Measurements from ENCODE around the gene BTNL2. TPM values are rescaled to one million over a fixed set of nuclear protein-coding genes. Genes with fewer than 3 reads are reported as not detected.

Gene BTNL2
- total RNA-seq, 3 donors from 2014 or later (not counting 1 experiment from before 2014, with no cell fraction given), result not detected

GRCh38 chr6:32371803-32372202 lies 35.2 kb downstream of the BTNL2 start, which contains the start of gene TSBP1:
TSS of gene TSBP1 (minus strand) at chr6:32371903. CDS start at chr6:32371706, 197 bp downstream.
- Histone ChIP-seq H3K27me3 (ENCODE audit: control insufficient read depth, insufficient read depth, low read length) (peaks cover 7% of the 10 kb centered on the region), H3K4me3 (ENCODE audit: low read length) (no peak within 1 kb of the TSS), H3K4me1 (ENCODE audit: control insufficient read depth, insufficient read depth, low read length) (no peaks in the 10 kb centered on the region), H3K27ac (ENCODE audit: low read length) (no peak within 1 kb of the TSS), H3K36me3 (ENCODE audit: control insufficient read depth, insufficient read depth, low read length) (no peaks in the 10 kb centered on the region), H3K9me3 (ENCODE audit: control insufficient read depth, insufficient read depth, low read length) (no peaks in the 10 kb centered on the region)
- intact Hi-C loops (cut with micrococcal nuclease), result no loop called here
- DNase-seq (no peak), ATAC-seq (no peak)
- H3K36me3 Mint-ChIP-seq, result no peaks in the 10 kb centered on the region
- H3K9me3 Mint-ChIP-seq, result no peaks in the 10 kb centered on the region
- H3K4me1 Mint-ChIP-seq, result no peaks in the 10 kb centered on the region
- peaks cover 17 to 22% of the 10 kb centered on the region in 2 donors for H3K27me3 Mint-ChIP-seq (ENCODE audit: low read depth in 2 of 2)
- no peak for TF ChIP-seq CTCF (IDR thresholded peaks at IDR 0.05)
- no peak within 1 kb of the TSS for H3K27ac Mint-ChIP-seq
- H3K4me3 Mint-ChIP-seq, result no peak within 1 kb of the TSS

- ATAC-seq, result no peak
- intact Hi-C loops (cut with micrococcal nuclease), result no loop called here
- no peaks in the 10 kb centered on the region for H3K9me3 Mint-ChIP-seq
- no peaks in the 10 kb centered on the region for H3K4me1 Mint-ChIP-seq
- no peaks in the 10 kb centered on the region for H3K4me1 ChIP-seq (ENCODE audit: control insufficient read depth, insufficient read depth, low read length)
- 78% methylated on average over 1 of the region's 1 CpG for WGBS (ENCODE audit: insufficient coverage)
- H3K27ac Mint-ChIP-seq, result no peak overlapping the region
- H3K36me3 ChIP-seq (ENCODE audit: control insufficient read depth, insufficient read depth, low read length), result no peaks in the 10 kb centered on the region
- no peak overlapping the region for H3K27ac ChIP-seq (ENCODE audit: low read length)
- H3K4me3 Mint-ChIP-seq, result no peak overlapping the region
- TF ChIP-seq CTCF (IDR thresholded peaks at IDR 0.05), result no peak
- no peak for DNase-seq
- H3K4me3 ChIP-seq (ENCODE audit: low read length), result no peak overlapping the region
- peaks cover 14 to 16% of the 10 kb centered on the region in 2 donors for H3K27me3 Mint-ChIP-seq (ENCODE audit: low read depth in 2 of 2)
- H3K9me3 ChIP-seq (ENCODE audit: control insufficient read depth, insufficient read depth, low read length), result no peaks in the 10 kb centered on the region
- no peaks in the 10 kb centered on the region for H3K36me3 Mint-ChIP-seq
- peaks cover 7% of the 10 kb centered on the region for H3K27me3 ChIP-seq (ENCODE audit: control insufficient read depth, insufficient read depth, low read length)
These were observed 35.8 kb downstream of the BTNL2 start for GRCh38 chr6:32371229-32371628.

GRCh38 chr6:32370505-32370904 lies 36.5 kb downstream of the BTNL2 start:
- H3K4me1 ChIP-seq (ENCODE audit: control insufficient read depth, insufficient read depth, low read length), result no peaks in the 10 kb centered on the region
- H3K36me3 ChIP-seq (ENCODE audit: control insufficient read depth, insufficient read depth, low read length), result no peaks in the 10 kb centered on the region
- intact Hi-C loops (cut with micrococcal nuclease), result no loop called here
- Mint-ChIP-seq H3K27ac (no peak overlapping the region), H3K27me3 (ENCODE audit: low read depth in 2 of 2) (peaks cover 13% of the 10 kb centered on the region in 2 donors), H3K4me3 (no peak overlapping the region), H3K9me3 (no peaks in the 10 kb centered on the region), H3K36me3 (no peaks in the 10 kb centered on the region), H3K4me1 (no peaks in the 10 kb centered on the region)
- H3K27me3 ChIP-seq (ENCODE audit: control insufficient read depth, insufficient read depth, low read length), result peaks cover 7% of the 10 kb centered on the region
- no peak for DNase-seq
- H3K27ac ChIP-seq (ENCODE audit: low read length), result no peak overlapping the region
- ATAC-seq, result no peak
- H3K9me3 ChIP-seq (ENCODE audit: control insufficient read depth, insufficient read depth, low read length), result no peaks in the 10 kb centered on the region
- WGBS (ENCODE audit: insufficient coverage), result 86% methylated on average over 1 of the region's 2 CpGs
- no peak for TF ChIP-seq CTCF (IDR thresholded peaks at IDR 0.05)
- no peak overlapping the region for H3K4me3 ChIP-seq (ENCODE audit: low read length)

- Histone ChIP-seq H3K9me3 (ENCODE audit: control insufficient read depth, insufficient read depth, low read length) (no peaks in the 10 kb centered on the region), H3K36me3 (ENCODE audit: control insufficient read depth, insufficient read depth, low read length) (no peaks in the 10 kb centered on the region), H3K4me3 (ENCODE audit: low read length) (no peak overlapping the region), H3K4me1 (ENCODE audit: control insufficient read depth, insufficient read depth, low read length) (no peaks in the 10 kb centered on the region), H3K27ac (ENCODE audit: low read length) (no peak overlapping the region), H3K27me3 (ENCODE audit: control insufficient read depth, insufficient read depth, low read length) (peaks cover 7% of the 10 kb centered on the region)
- no peak overlapping the region for H3K27ac Mint-ChIP-seq
- peaks cover 14 to 18% of the 10 kb centered on the region in 2 donors for H3K27me3 Mint-ChIP-seq (ENCODE audit: low read depth in 2 of 2)
- TF ChIP-seq CTCF (IDR thresholded peaks at IDR 0.05), result no peak
- no peaks in the 10 kb centered on the region for H3K9me3 Mint-ChIP-seq
- intact Hi-C loops (cut with micrococcal nuclease), result no loop called here
- ATAC-seq (no peak), DNase-seq (no peak)
- H3K4me3 Mint-ChIP-seq, result no peak overlapping the region
- 46% methylated on average over 3 of the region's 3 CpGs for WGBS (ENCODE audit: insufficient coverage)
- no peaks in the 10 kb centered on the region for H3K4me1 Mint-ChIP-seq
- no peaks in the 10 kb centered on the region for H3K36me3 Mint-ChIP-seq
These were observed 37.3 kb downstream of the BTNL2 start for GRCh38 chr6:32369660-32370059.

Measured in natural killer cell (primary cell).